Measurements from ENCODE around the gene GAB4.

Gene GAB4

DNA sequence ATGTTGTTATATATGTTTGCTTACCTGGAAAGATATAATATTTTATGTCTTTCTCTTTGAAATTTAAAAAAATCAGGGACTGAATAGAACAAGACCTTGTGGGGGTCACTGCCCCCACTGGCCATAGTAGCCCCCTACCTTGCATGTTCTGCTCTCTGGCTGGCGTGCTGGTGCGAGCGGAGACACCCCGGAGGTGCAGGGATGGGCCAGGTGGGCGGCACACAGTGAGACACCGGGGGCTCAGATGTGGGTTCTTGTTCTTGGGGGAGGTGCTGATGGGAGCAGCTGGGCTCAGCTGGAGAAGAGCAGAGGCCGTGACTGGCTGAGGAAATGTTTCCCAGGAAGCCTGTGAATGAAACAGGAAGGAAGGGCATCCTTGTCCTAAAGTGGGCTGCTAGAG, 20.2 kb downstream of the GAB4 start:
- DNase-seq (ENCODE audit: low spot score), result no peak

DNA sequence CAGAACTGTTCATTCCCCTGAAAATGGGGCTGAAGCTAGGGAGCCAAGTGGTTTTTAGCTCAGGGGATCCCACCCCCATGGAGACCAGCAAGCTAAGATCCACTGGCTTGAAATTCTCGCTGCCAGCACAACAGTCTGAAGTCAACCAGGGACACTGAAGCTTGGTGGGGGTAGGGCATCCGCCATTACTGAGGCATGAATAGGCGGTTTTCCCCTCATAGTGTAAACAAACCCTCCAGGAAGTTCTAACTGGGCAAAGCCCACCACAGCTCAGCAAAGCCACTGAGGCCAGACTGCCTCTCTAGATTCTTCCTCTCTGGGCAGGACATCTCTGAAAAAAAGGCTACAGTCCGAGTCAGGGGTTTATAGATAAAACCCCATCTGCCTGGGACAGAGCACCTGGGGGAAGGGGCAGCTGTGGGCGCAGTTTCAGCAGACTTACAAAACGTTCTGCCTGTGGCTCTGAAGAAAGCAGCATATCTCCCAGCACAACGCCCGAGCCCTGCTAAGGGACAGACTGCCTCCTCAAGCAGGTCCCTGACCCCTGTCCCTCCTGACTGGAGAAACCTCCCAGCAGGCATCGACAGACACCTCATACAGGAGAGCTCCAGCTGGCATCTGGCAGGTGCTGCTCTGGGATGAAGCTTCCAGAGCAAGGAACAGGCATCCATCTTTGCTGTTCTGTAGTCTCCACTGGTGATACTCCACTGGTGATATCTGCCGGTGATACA, 32.7 kb downstream of the GAB4 start:
- DNase-seq (ENCODE audit: low spot score), result no peak

DNA sequence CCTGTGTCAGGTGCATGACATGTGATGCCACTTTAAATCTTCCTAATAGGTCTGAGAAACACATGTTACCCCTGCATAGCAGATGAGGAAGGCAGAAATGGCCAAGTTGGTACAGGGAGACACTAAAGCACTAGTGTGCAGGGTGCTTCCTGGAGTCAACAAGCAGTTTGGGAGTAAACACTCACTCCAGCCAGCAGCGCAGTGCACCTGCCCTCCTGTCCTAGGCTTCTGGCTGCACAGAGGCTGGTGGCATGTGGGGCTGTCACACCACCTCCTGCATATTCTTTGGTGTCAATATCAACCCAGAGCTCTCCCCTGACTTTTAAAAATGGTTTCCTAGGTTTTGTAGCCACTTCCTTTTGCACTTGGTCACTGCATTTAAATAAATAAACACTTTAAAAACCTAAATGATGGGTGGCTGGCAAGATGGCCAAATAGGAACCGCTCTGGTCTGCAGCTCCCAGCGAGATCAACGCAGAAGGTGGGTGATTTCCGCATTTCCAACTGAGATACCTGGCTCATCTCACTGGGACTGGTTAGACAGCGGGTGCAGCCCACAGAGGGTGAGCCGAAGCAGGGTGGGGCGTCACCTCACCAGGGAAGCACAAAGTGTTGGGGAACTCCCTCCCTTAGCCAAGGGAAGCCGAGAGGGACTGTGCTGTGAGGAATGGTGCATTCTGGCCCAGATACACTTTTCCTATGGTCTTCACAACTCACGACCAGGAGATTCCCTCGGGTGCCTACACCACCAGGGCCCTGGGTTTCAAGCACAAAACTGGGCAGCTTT, 33.5 kb downstream of the GAB4 start:
- no peak for DNase-seq (ENCODE audit: low spot score)

GRCh38 chr22:16973591-16974297, 34.3 kb downstream of the GAB4 start:
- DNase-seq (ENCODE audit: low spot score), result no peak

GRCh38 chr22:16972311-16972710, 35.7 kb downstream of the GAB4 start:
- DNase-seq (ENCODE audit: low spot score), result no peak

- peak; percentile 40 for DNase-seq (ENCODE audit: low spot score)
These were observed 37.6 kb downstream of the GAB4 start for GRCh38 chr22:16970446-16970845.

DNA sequence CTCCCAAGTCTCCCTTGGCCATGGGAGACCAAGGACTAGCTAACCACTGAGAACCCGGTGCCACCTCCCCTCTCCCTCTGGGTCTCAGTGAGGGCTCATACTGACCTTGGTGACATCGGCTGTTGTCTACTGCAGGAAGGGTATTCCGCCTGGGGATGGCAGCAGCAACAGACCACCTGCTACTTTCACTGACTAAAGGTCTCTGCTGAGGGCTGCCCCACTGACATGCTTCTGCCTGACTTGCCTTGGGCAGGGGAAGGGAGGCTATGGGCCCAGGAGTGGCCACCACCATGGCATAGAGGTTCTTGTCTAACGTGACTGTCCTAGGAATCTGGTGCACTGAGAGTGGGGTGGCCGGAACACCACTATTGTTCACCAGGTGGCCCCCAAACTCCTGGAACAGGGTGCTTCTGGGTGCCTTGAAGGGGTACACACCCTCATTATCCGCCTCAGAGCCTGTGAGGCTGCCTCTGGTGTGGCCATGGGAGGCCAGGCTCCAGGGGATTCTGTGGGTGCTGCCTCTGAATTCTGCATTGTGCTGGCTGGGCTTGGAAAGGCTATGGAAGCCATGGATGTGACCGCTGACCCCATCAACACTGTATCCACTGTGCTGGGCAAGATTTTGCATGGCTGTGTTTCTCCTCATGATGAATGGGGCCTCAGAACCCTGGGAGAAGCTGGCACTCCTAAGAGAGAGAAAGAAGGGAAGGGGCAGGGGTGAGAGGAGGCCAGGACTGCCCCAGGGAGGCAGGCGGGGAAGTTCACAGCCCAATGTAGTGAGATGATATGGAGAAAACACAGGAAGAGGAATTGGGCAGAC, 38.3 kb downstream of the GAB4 start:
- no peak for DNase-seq (ENCODE audit: low spot score)

DNA sequence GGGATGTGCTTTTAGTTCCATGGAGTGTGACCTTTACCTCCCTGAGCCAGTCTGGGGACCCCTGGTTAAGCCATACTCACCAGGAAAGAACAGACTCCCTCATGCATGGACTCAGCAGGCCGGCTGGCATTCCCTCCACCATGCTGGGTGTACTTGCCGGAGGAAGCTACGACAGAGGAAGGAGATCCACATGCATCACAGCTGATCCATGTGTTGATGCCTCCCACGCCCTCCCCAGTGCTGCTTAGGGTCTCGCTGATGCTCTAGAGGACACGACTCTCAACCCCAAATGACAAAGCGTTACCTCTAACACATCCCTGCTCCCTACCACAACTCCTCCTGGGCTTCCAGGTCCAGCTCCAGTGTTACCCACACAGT, 39.8 kb downstream of the GAB4 start:
- no peak for DNase-seq (ENCODE audit: low spot score)

DNA sequence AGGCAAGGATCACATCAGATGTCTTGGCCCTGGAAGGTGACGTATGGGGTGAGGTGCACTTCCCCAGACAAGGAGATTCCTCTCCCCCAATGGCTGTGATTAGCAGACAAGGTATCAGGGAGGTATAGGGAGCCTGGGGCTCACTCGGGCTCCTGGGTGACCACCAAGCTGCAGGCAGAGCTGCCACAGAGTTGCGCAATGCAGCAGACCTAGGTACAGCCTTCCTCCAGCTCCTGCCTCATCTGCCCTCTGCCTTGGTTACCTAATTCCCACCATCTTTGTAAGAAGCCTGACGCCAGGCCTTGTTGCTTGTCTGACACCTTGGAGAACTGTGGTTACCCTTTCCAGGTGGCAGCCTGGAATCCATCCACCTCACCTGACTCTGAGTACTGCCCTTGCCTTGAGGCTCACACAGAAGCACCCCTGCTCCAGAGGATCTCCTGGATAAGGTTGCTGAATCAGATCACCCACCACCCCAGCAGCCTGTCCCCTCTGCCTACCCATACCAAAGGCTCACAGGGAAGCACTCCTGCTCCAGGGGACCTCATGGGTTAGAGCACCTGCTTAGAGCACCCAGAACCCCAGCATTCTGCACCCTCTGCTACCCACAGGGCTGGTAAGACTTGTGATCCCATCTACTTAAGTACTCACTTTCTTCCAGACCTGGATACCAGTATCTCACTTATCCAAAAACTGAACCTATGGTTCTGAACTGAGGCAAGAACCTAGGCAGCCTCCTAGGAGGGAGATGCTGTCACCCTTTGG, 40.4 kb downstream of the GAB4 start:
- DNase-seq (ENCODE audit: low spot score), result no peak

GRCh38 chr22:16966251-16966650, 41.8 kb downstream of the GAB4 start:
- no peak for DNase-seq (ENCODE audit: low spot score)

GRCh38 chr22:16965560-16965959, 42.5 kb downstream of the GAB4 start:
- DNase-seq (ENCODE audit: low spot score), result no peak

GRCh38 chr22:16965083-16965482, 42.9 kb downstream of the GAB4 start:
- DNase-seq (ENCODE audit: low spot score), result no peak

DNA sequence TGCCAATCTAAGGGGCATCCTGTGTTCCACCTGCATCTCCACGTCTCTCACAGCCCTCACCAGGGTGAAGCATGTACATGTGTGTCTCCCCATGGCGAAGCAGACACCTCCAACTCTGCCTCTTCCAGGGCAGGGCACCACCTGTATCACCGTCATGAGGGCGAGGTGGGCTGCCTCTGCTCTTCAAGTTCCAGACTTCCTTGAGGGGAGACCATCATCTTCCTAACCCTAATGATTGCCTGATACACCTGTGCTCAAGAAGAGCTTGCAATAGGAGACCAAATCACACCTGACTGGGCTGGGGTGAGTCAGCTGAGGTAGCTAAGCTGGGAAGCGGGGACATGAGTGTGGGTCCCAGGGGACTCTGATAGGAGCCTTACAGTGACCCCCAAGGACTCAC, 43.7 kb downstream of the GAB4 start:
- no peak for DNase-seq (ENCODE audit: low spot score)

DNA sequence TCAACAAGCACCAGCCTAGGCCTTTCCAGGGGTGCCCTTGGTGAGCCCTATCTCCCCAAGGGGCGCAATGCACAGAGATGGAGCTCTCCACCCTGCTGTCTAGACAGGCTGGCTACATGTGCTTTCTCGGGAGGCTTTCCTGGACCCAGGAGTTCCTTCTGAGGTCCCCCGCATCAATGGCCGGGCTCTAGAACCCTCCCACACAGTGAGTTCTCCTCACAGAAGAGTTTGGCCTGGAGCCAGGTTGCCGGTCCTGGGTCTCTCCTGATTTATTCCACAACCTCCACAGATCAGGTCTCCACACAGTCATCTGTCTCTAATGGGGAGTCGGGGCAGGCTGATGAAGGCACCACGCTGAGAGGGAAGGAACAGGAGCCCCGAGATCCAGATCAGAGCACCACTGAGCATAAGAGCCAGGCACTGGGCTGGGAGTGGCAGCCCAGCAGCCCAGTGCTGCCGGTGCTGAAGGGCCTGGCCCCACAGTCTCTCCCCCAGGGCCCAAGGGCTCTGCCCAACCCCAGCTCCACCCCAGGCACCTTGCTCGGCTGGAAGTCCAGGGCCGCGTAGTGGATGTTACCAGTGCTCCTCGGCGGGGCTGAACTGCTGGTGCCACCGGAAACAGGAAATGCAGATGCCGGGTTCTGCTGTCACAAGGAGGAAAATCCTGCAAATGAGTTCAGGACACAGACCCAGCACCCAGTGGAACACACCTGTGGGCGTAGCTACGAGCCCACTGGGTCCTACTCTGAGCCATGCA, 44.7 kb downstream of the GAB4 start:
- no peak for DNase-seq (ENCODE audit: low spot score)

- DNase-seq (ENCODE audit: low spot score), result no peak
These were observed 45.5 kb downstream of the GAB4 start for GRCh38 chr22:16962501-16962900.

DNA sequence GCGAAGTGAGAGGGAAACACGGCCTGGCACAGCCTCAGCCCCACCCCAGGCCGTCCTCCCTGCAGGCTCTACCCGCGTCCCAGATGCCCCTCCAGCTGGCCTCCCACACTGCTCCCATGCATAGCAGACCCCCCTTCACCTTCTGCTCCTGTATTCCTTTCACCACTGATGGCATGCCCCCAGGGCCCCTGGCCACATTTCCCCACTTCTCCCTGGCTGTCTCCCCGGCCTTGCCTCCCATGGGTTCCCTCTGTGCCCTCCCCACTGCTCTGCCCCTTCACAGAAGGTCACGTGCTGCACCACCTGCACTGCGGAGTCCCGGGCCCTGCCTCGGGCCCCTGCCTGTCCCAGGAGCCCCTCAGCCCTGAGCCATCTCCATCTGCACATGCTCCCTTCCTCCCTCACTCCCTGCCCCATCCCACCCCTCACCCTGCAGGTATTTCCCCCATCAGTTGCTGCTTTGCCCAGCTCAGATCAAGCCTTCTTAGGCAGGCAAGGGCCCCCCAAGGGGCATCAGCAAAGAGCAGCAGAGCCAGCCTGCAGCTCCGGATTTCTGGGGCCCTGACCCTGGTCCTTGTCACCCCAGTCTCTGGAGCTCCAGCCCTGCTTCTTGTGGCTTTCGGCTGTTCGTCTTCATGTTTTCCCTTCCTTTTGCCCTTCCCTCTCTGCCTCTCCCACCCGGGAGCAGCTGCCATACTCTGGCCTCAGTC, 46.4 kb downstream of the GAB4 start:
- no peak for DNase-seq (ENCODE audit: low spot score)

DNA sequence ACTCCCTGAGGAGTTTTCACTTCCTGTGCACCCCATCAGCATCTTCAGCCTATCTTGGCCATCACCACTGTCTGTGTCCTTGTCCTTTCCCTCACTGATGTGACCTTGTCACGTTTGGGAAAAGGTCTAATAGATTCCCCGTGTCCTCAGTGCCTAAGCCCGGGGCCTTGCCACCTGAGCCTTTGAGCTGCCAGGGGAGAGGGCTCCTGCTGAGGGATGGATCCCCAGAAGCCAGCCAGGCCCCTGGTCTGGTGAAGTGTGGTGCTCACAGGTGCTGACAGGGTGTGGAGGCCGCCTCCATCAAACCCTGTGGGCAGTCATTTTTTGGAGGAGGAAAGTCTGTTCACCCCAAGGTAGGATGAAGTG, 47.2 kb downstream of the GAB4 start:
- no peak for DNase-seq (ENCODE audit: low spot score)

GRCh38 chr22:16960220-16960883, 47.7 kb downstream of the GAB4 start:
- no peak for DNase-seq (ENCODE audit: low spot score)

GRCh38 chr22:16959345-16959930, 48.6 kb downstream of the GAB4 start:
- no peak for DNase-seq (ENCODE audit: low spot score)
